T1000 (cell line): ENCODE results near the gene BSCL2.
A peak's percentile ranks its signal among the peaks of the same experiment; 100 is the strongest.
"Not testable (repeated sequence)": the region's sequence is repeated elsewhere in the genome, so short reads cannot be mapped to it uniquely, and the experiment has no call there.

Experiments used
- DNase-seq: peaks from one replicate; lab custom pipeline; 2025; ENCODE audit warnings: mixed read lengths; lab: John Stamatoyannopoulos, UW

BSCL2 gene

GRCh38 chr11:62716816-62717215 lies 9.6 kb upstream of the BSCL2 start:
- no peak for DNase-seq

- DNase-seq: no peak
These were observed 9.0 kb upstream of the BSCL2 start for GRCh38 chr11:62716206-62716605.

- no peak for DNase-seq
These were observed 8.2 kb upstream of the BSCL2 start for GRCh38 chr11:62715150-62716130.

- DNase-seq: no peak
These were observed 6.1 kb upstream of the BSCL2 start for GRCh38 chr11:62713343-62713742.

- no peak for DNase-seq
These were observed 5.6 kb upstream of the BSCL2 start for GRCh38 chr11:62712861-62713260.

- no peak for DNase-seq
These were observed 5.1 kb upstream of the BSCL2 start for GRCh38 chr11:62712276-62712812.

GRCh38 chr11:62710001-62710345 lies 2.7 kb upstream of the BSCL2 start:
- no peak for DNase-seq

GRCh38 chr11:62709247-62710000 lies 2.2 kb upstream of the BSCL2 start:
- peak; percentile 89 for DNase-seq

- DNase-seq: no peak
These were observed 1.6 kb upstream of the BSCL2 start for GRCh38 chr11:62708793-62709192.

GRCh38 chr11:62708392-62708791 lies 1.2 kb upstream of the BSCL2 start:
- DNase-seq: no peak

GRCh38 chr11:62706850-62707247 lies 375 bp downstream of the BSCL2 start:
- DNase-seq: no peak

- peak; percentile 96 for DNase-seq
These were observed 1.1 kb downstream of the BSCL2 start for GRCh38 chr11:62705880-62706849.

GRCh38 chr11:62705413-62705812 lies 1.8 kb downstream of the BSCL2 start:
- DNase-seq: no peak

- DNase-seq: not testable (repeated sequence)
These were observed 3.3 kb downstream of the BSCL2 start for GRCh38 chr11:62703921-62704320.

- no peak for DNase-seq
These were observed 5.0 kb downstream of the BSCL2 start for GRCh38 chr11:62702246-62702645.

GRCh38 chr11:62694455-62695167 lies 12.6 kb downstream of the BSCL2 start:
- DNase-seq: peak; percentile 41

GRCh38 chr11:62693624-62694023 lies 13.6 kb downstream of the BSCL2 start:
- not testable (repeated sequence) for DNase-seq

- DNase-seq: peak; percentile 71
These were observed 17.6 kb downstream of the BSCL2 start, which contains the start of gene LRRN4CL for GRCh38 chr11:62689421-62690183. Gene LRRN4CL (minus strand): TSS chr11:62689530. CDS start chr11:62688508, 1,022 bp downstream.

- no peak for DNase-seq
These were observed 18.7 kb downstream of the BSCL2 start for GRCh38 chr11:62688491-62688890.
